HepG2 (cell line): Measurements from ENCODE around the gene JHY. TPM values are rescaled to one million over a fixed set of nuclear protein-coding genes. Genes with fewer than 3 reads are reported as not detected.

ENCODE experiments used
- CENPT ChIP-seq: sonication (generic); formaldehyde crosslinking; IDR thresholded peaks from 2 replicates; pipeline ENCODE4 v1.8.0; 2022; ENCODE audit warnings: low read depth, mild to moderate bottlenecking, moderate library complexity, missing genetic modification reagents
- GTF2F1 ChIP-seq: fragments of 150-350 bp; IDR thresholded peaks from 2 replicates; pipeline ENCODE4 v1.6.1; 2014; ENCODE audit warnings: low read length
- KDM5B ChIP-seq: sonication (generic); formaldehyde crosslinking; IDR thresholded peaks from 2 replicates; pipeline ENCODE4 v1.4.0; 2020; ENCODE audit warnings: missing genetic modification reagents, mild to moderate bottlenecking, borderline replicate concordance
- MZF1 ChIP-seq: sonication (generic); formaldehyde crosslinking; IDR thresholded peaks from 2 replicates; pipeline ENCODE4 v1.8.1; 2023; ENCODE audit warnings: mild to moderate bottlenecking, missing genetic modification reagents, borderline replicate concordance
- PHB2 ChIP-seq: fragments of 450-650 bp; IDR thresholded peaks from 2 replicates; pipeline ENCODE4 v1.6.1; 2018; ENCODE audit not compliant: partially characterized antibody
- SMYD3 ChIP-seq: sonication (generic); formaldehyde crosslinking; IDR thresholded peaks from 2 replicates; pipeline ENCODE4 v1.8.1; 2023; ENCODE audit warnings: mild to moderate bottlenecking, missing genetic modification reagents
- ZC3H4 ChIP-seq: sonication (generic); formaldehyde crosslinking; IDR thresholded peaks from 2 replicates; pipeline ENCODE4 v1.4.0; 2020; ENCODE audit warnings: missing genetic modification reagents, borderline replicate concordance
- ZNF282 ChIP-seq: fragments of 450-650 bp; IDR thresholded peaks from 2 replicates; pipeline ENCODE4 v1.6.1; 2018; ENCODE audit not compliant: partially characterized antibody
- ZNF550 ChIP-seq: sonication (generic); formaldehyde crosslinking; IDR thresholded peaks from 2 replicates; pipeline ENCODE4 v1.4.0; 2020; ENCODE audit warnings: mild to moderate bottlenecking, missing genetic modification reagents, borderline replicate concordance
- polyA plus RNA-seq, 8 experiments: library from polyadenylated mRNA; depleted of rRNA in 3 of 8; stranded (reverse) in 7 of 8; unstranded in 1 of 8; fragments of >200 nt; fragmentation: Illumina TruSeq in 4 of 8; extraction: Trizol in 4 of 8; gene quantifications; 2 replicates each; pipeline versions ENCODE4 v1.2.1 to v1.2.3, GENCODE V29; 2011 to 2016; ENCODE audit warnings: low read depth in 4 of 8, missing spikeins in 1 of 8, mixed read lengths in 1 of 8; ENCODE audit not compliant: insufficient read depth in 1 of 8
- total RNA-seq, 5 experiments: library from RNA; depleted of rRNA; stranded (reverse); fragments of >200 nt; fragmentation: Illumina TruSeq; extraction: Trizol; gene quantifications; 2 replicates each; pipeline ENCODE4 v1.2.3, GENCODE V29; 2016; ENCODE audit warnings: low read depth in 1 of 5
- TF ChIP-seq, protein P1 (sequence below): sonication (generic); formaldehyde crosslinking; IDR thresholded peaks from 2 replicates; pipeline ENCODE4 v1.9.0; 2021; ENCODE audit warnings: missing genetic modification reagents, borderline replicate concordance
- TF ChIP-seq, protein P2 (sequence below): sonication (generic); formaldehyde crosslinking; IDR thresholded peaks from 2 replicates; pipeline ENCODE4 v1.4.0; 2020; ENCODE audit warnings: missing genetic modification reagents; ENCODE audit errors: not compliant biosample characterization

JHY gene
- total and polyA plus RNA-seq, 2 of the 13 experiments (the other 11 are each of a cell fraction or from before 2014, with no cell fraction given), result not detected

DNA sequence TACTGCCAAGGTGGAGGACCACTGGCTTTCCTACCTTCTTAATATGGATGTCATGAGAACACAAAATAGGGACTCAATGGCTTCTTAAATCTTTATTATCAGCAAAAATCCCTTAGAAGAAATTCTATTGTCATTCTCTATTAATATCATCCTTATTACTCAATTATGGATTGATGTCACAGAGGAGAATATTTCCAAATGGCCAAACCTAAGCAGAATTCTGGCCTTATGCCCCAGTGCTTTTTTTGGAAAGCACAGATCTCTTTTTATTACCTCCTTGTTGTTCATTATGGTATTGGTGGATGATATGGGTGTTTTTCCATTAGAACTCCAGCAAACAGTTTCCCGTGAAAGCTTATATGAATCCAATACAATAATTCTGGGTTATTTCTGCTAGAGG is 34.4 kb upstream of the JHY start (continued):
- TF ChIP-seq, protein P1, sequence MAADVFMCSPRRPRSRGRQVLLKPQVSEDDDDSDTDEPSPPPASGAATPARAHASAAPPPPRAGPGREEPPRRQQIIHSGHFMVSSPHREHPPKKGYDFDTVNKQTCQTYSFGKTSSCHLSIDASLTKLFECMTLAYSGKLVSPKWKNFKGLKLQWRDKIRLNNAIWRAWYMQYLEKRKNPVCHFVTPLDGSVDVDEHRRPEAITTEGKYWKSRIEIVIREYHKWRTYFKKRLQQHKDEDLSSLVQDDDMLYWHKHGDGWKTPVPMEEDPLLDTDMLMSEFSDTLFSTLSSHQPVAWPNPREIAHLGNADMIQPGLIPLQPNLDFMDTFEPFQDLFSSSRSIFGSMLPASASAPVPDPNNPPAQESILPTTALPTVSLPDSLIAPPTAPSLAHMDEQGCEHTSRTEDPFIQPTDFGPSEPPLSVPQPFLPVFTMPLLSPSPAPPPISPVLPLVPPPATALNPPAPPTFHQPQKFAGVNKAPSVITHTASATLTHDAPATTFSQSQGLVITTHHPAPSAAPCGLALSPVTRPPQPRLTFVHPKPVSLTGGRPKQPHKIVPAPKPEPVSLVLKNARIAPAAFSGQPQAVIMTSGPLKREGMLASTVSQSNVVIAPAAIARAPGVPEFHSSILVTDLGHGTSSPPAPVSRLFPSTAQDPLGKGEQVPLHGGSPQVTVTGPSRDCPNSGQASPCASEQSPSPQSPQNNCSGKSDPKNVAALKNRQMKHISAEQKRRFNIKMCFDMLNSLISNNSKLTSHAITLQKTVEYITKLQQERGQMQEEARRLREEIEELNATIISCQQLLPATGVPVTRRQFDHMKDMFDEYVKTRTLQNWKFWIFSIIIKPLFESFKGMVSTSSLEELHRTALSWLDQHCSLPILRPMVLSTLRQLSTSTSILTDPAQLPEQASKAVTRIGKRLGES (CRISPR knock-in tag), result no peak
- TF ChIP-seq, protein P2, sequence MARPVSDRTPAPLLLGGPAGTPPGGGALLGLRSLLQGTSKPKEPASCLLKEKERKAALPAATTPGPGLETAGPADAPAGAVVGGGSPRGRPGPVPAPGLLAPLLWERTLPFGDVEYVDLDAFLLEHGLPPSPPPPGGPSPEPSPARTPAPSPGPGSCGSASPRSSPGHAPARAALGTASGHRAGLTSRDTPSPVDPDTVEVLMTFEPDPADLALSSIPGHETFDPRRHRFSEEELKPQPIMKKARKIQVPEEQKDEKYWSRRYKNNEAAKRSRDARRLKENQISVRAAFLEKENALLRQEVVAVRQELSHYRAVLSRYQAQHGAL (CRISPR knock-in tag), result no peak
- TF ChIP-seq GTF2F1 (no peak), CENPT (CRISPR knock-in tag) (no peak), SMYD3 (CRISPR knock-in tag) (no peak), PHB2 (no peak), MZF1 (CRISPR knock-in tag) (no peak), ZNF282 (no peak), ZC3H4 (CRISPR knock-in tag) (no peak), ZNF550 (CRISPR knock-in tag) (no peak), KDM5B (CRISPR knock-in tag) (no peak)
- TF ChIP-seq, all 625 proteins: peak for 0
